Measurements from ENCODE around the gene PEX7.

DNA sequence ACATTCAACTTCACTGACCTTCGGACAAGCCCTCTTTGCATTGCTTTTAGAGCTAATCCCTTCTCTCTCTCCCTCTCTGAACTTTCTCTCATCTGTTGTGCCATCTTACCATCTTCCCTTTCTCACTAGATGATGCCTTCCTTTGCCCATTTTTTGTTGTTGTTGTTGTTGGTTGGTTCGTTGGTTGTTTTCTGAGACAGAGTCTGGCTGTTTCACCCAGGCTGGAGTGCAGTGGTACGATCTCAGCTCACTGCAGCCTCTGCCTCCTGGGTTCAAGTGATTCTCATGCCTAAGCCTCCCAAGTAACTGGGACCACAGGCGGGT is 49.0 kb upstream of the PEX7 start:
- TF ChIP-seq, protein P1, sequence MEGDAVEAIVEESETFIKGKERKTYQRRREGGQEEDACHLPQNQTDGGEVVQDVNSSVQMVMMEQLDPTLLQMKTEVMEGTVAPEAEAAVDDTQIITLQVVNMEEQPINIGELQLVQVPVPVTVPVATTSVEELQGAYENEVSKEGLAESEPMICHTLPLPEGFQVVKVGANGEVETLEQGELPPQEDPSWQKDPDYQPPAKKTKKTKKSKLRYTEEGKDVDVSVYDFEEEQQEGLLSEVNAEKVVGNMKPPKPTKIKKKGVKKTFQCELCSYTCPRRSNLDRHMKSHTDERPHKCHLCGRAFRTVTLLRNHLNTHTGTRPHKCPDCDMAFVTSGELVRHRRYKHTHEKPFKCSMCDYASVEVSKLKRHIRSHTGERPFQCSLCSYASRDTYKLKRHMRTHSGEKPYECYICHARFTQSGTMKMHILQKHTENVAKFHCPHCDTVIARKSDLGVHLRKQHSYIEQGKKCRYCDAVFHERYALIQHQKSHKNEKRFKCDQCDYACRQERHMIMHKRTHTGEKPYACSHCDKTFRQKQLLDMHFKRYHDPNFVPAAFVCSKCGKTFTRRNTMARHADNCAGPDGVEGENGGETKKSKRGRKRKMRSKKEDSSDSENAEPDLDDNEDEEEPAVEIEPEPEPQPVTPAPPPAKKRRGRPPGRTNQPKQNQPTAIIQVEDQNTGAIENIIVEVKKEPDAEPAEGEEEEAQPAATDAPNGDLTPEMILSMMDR (conservative IDR thresholded peaks at IDR 0.05; ENCODE audit: low read depth in 2 of 2) = no peak
- no peak for TF ChIP-seq POLR2AphosphoS5 (IDR thresholded peaks at IDR 0.05; ENCODE audit: low read depth)
